Measurements from ENCODE around the gene LELP1. TPM values are rescaled to one million over a fixed set of nuclear protein-coding genes. Genes with fewer than 3 reads are reported as not detected.

Gene LELP1
- total and polyA plus RNA-seq, 12 donors, result not detected

- intact Hi-C loops (cut with DNase I), result no loop called here
- 67 to 77% (median 75%) methylated on average over 1 of the region's 1 CpG for WGBS, 4 donors
- Histone ChIP-seq H3K27me3 (peaks cover 2% of the 10 kb centered on the region), H3K4me3 (no peak overlapping the region), H3K36me3 (replicated peaks in 1 of 2) (no peaks in the 10 kb centered on the region), H3K9me3 (replicated peaks in 1 of 3) (no peaks in the 10 kb centered on the region), H3K4me1 (replicated peaks in 1 of 2) (no peaks in the 10 kb centered on the region), H3K27ac (no peak overlapping the region)
- DNase-seq, result no peak
- TF ChIP-seq, protein P1, sequence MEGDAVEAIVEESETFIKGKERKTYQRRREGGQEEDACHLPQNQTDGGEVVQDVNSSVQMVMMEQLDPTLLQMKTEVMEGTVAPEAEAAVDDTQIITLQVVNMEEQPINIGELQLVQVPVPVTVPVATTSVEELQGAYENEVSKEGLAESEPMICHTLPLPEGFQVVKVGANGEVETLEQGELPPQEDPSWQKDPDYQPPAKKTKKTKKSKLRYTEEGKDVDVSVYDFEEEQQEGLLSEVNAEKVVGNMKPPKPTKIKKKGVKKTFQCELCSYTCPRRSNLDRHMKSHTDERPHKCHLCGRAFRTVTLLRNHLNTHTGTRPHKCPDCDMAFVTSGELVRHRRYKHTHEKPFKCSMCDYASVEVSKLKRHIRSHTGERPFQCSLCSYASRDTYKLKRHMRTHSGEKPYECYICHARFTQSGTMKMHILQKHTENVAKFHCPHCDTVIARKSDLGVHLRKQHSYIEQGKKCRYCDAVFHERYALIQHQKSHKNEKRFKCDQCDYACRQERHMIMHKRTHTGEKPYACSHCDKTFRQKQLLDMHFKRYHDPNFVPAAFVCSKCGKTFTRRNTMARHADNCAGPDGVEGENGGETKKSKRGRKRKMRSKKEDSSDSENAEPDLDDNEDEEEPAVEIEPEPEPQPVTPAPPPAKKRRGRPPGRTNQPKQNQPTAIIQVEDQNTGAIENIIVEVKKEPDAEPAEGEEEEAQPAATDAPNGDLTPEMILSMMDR (IDR thresholded peaks at IDR 0.05), result no peak
- TF ChIP-seq POLR2A (IDR thresholded peaks at IDR 0.05), result no peak
Measured at GRCh38 chr1:153242160-153242559, 38.9 kb downstream of the LELP1 start.

DNA sequence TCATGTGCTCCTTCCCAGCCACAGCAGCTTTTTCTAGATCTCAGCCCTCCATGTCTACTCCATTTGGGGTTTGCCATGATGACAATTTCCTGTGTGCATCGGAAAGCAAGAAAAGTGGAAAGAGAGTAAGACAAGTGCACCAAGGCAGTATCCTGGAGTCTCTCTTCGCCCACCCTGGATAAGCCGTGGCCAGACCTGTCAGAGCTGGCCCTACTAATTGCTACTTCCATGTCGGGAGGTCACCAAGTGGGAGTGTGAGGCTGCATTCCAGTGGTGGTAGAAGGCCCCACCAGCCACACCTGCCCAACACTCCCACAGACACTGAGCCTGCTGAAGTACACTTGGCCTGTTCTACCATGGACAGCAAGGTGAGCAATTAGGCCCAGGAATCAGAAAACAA, 42.2 kb downstream of the LELP1 start:
- H3K4me1 ChIP-seq (replicated peaks in 1 of 2), result no peaks in the 10 kb centered on the region
- no peaks in the 10 kb centered on the region for H3K36me3 ChIP-seq (replicated peaks in 1 of 2)
- no peak for DNase-seq
- peaks cover 6% of the 10 kb centered on the region for H3K27me3 ChIP-seq
- no peak overlapping the region for H3K27ac ChIP-seq
- TF ChIP-seq, protein P1 (IDR thresholded peaks at IDR 0.05), result no peak
- no peak for TF ChIP-seq POLR2A (IDR thresholded peaks at IDR 0.05)
- WGBS, 4 donors, result 71 to 79% (median 76%) methylated on average over 4 of the region's 4 CpGs
- H3K9me3 ChIP-seq (replicated peaks in 1 of 3), result no peaks in the 10 kb centered on the region
- intact Hi-C loops (cut with DNase I), result no loop called here
- H3K4me3 ChIP-seq, result no peak overlapping the region

GRCh38 chr1:153246018-153246417, 42.8 kb downstream of the LELP1 start:
- 68 to 100% (median 83%) methylated on average over 1 of the region's 1 CpG for WGBS, 4 donors
- Histone ChIP-seq H3K4me1 (replicated peaks in 1 of 2) (no peaks in the 10 kb centered on the region), H3K36me3 (replicated peaks in 1 of 2) (no peaks in the 10 kb centered on the region), H3K4me3 (no peak overlapping the region), H3K27ac (no peak overlapping the region), H3K27me3 (peaks cover 10% of the 10 kb centered on the region), H3K9me3 (replicated peaks in 1 of 3) (no peaks in the 10 kb centered on the region)
- TF ChIP-seq, protein P1 (IDR thresholded peaks at IDR 0.05), result no peak
- no peak for TF ChIP-seq POLR2A (IDR thresholded peaks at IDR 0.05)
- intact Hi-C loops (cut with DNase I), result no loop called here
- no peak for DNase-seq

GRCh38 chr1:153246825-153247224, 43.6 kb downstream of the LELP1 start:
- intact Hi-C loops (cut with DNase I), result no loop called here
- 69 to 76% (median 71%) methylated on average over 2 of the region's 2 CpGs for WGBS, 4 donors
- Histone ChIP-seq H3K27me3 (peaks cover 10% of the 10 kb centered on the region), H3K36me3 (replicated peaks in 1 of 2) (no peaks in the 10 kb centered on the region), H3K27ac (no peak overlapping the region), H3K4me3 (no peak overlapping the region), H3K9me3 (replicated peaks in 1 of 3) (no peaks in the 10 kb centered on the region), H3K4me1 (replicated peaks in 1 of 2) (no peaks in the 10 kb centered on the region)
- DNase-seq, result no peak
- TF ChIP-seq, protein P1 (IDR thresholded peaks at IDR 0.05), result no peak
- no peak for TF ChIP-seq POLR2A (IDR thresholded peaks at IDR 0.05)
